Right cardiac atrium (tissue), 5 donors: ENCODE measurements around the gene TNFSF11. TPM values are rescaled to one million over a fixed set of nuclear protein-coding genes. Genes with fewer than 3 reads are reported as not detected.

ENCODE experiments used
- ATAC-seq, 2 donors: fragments of 200-7000 bp; cut with Tn5 transposase; one replicate each; pipeline versions ENCODE4 v1.8.0 to v1.9.1; 2020; ENCODE audit warnings: moderate library complexity in 2 of 2, mild to moderate bottlenecking in 1 of 2
- DNase-seq, 3 donors: peaks; one replicate each; pipeline ENCODE4 v3.0.0-alpha.2; 2020
- H3K27ac ChIP-seq: one replicate; pipeline ENCODE4 v1.5.1; 2013; ENCODE audit warnings: mild to moderate bottlenecking, low read length, control low read depth, moderate library complexity
- H3K27me3 ChIP-seq: one replicate; pipeline ENCODE4 v1.6.1; 2013; ENCODE audit not compliant: control insufficient read depth, insufficient read depth
- H3K4me1 ChIP-seq: one replicate; pipeline ENCODE4 v1.6.1; 2013; ENCODE audit warnings: low read length; ENCODE audit not compliant: control insufficient read depth, insufficient read depth
- H3K4me3 ChIP-seq: one replicate; pipeline ENCODE4 v1.5.1; 2013; ENCODE audit warnings: low read length, control low read depth
- H3K9me3 ChIP-seq: one replicate; pipeline ENCODE4 v1.6.1; 2013; ENCODE audit warnings: low read length; ENCODE audit not compliant: control insufficient read depth
- WGBS: extraction: QIAGEN DNeasy Blood & Tissue Kit; methylation state at CpG from one replicate; pipeline ENCODE4 v1.1.7; 2013; 5-methylcytosine and 5-hydroxymethylcytosine counted together
- intact Hi-C, 4 donors: fragments of 100-400 bp; cut with DNase I; formaldehyde crosslinking; loops; one replicate each; pipeline versions ENCODE4 v1.11.0 to v1.14.0; 2022 to 2023
- polyA plus RNA-seq: library from polyadenylated mRNA; stranded (reverse); fragments of 200-250 nt; gene quantifications from one replicate; pipeline ENCODE4 v1.2.3, GENCODE V29; 2013
- total RNA-seq, 4 donors: library from RNA; stranded (reverse); fragmentation: NEBNext Ultra II Directional; extraction: Animal tissue kit (Norgen Biotek cat#: 25700); gene quantifications; one replicate each; pipeline ENCODE4 v1.2.1, GENCODE V29; 2021
- donor health status: healthy with polysubstance abuse.
- donor health status: DM: no; HTN: yes; CAD: no.
- donor health status: DM: no; HTN: no; CAD: no.
- donor health status: DM: no; HTN: yes; CAD: no; lungs with severe emphysema.
- donor health status: DM: yes; HTN: yes; CAD: no.

Gene TNFSF11
- total and polyA plus RNA-seq, 5 donors, result 0.29 TPM; not detected in 4

- 67% methylated on average over 8 of the region's 8 CpGs for WGBS
- intact Hi-C loops, result loop anchor here in 1 of 4 donors (10.0 kb wide), 1 partner anchor 1282 kb away; the partner anchor contains the start of genes CCDC122 and LACC1
- no peaks in the 10 kb centered on the region for H3K9me3 ChIP-seq
- H3K27ac ChIP-seq, result no peak overlapping the region
- no peak overlapping the region for H3K4me3 ChIP-seq
- H3K4me1 ChIP-seq, result no peaks in the 10 kb centered on the region
- DNase-seq (no peak), ATAC-seq (no peak)
- no peaks in the 10 kb centered on the region for H3K27me3 ChIP-seq
Measured at GRCh38 chr13:42592915-42593900, 19.3 kb downstream of the TNFSF11 start.

DNA sequence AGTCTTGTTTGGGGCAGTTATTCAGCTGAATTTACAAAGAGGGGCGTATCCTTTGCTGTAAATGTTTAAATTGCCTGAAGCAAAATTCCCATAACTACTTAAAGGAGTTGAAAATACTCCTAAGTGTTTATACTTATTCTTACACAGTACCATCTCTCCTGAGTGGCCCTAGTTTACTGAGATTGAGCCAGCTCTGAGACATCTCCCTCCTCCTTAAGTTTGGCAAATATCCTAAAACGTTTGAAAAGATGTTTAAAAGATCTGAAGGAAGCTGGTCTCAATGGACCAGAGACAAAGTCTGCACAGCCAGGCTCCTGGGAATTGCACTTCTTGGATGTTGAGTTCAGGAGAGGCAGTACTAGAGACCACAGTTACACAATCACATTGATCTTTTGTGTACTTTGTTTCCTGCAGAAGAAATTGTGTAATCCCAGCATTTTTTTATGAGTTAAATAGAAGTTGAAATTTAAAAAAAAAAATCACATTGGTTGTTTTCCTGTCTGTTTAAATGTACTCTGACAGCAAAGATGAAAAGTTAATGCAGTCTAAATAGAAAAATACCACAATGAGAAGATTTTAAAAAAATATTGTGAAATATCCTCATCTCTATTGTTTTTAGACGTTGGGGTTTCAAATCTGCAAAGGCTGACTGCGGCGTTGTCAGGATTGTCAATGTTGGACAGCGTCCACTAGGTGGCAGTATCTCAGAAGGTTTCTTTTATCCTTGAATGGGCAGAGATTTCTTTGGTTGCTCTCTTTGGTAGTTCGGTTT lies 20.7 kb downstream of the TNFSF11 start:
- H3K9me3 ChIP-seq, result no peaks in the 10 kb centered on the region
- no peaks in the 10 kb centered on the region for H3K27me3 ChIP-seq
- H3K4me1 ChIP-seq, result no peaks in the 10 kb centered on the region
- ATAC-seq (peak; percentile 50 to 68), DNase-seq (peak in 2 of 3 donors; percentile 39 to 59)
- intact Hi-C loops, result loop anchor here in 1 of 4 donors (10.0 kb wide), 1 partner anchor 1280 kb away; the partner anchor contains the start of genes CCDC122 and LACC1
- H3K27ac ChIP-seq, result no peak overlapping the region
- H3K4me3 ChIP-seq, result no peak overlapping the region
- 9% methylated on average over 7 of the region's 7 CpGs for WGBS

GRCh38 chr13:42595253-42595571 lies 21.3 kb downstream of the TNFSF11 start:
- H3K4me3 ChIP-seq, result no peak overlapping the region
- H3K9me3 ChIP-seq, result no peaks in the 10 kb centered on the region
- no peak for ATAC-seq
- H3K27ac ChIP-seq, result no peak overlapping the region
- 59% methylated on average over 4 of the region's 4 CpGs for WGBS
- DNase-seq, result no peak
- intact Hi-C loops, result loop anchor here in 1 of 4 donors (10.0 kb wide), 1 partner anchor 1280 kb away; the partner anchor contains the start of genes CCDC122 and LACC1
- no peaks in the 10 kb centered on the region for H3K4me1 ChIP-seq
- H3K27me3 ChIP-seq, result no peaks in the 10 kb centered on the region

DNA sequence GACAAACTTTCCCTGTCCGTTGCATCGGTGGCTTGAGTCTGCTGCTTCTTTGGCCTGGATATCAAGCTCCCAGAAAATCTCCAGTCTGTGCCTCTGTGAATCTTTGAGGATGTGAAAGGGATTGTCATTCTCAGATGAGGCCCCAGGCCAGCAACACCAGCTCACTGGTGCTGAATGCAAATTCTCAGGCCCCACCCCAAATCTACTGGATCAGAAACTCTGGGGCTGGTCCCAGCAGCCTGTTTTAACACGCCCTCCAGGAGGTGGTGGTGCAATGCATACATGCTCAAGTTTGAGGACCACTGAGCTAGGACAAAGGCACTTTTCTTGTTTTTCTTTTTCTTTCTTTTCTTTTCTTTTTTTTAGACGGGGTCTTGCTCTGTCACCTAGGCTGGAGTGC lies 23.6 kb downstream of the TNFSF11 start:
- DNase-seq (no peak), ATAC-seq (no peak)
- intact Hi-C loops, result loop anchor here in 1 of 4 donors (10.0 kb wide), 1 partner anchor 1277 kb away; the partner anchor contains the start of genes CCDC122 and LACC1
- WGBS, result 86% methylated on average over 4 of the region's 4 CpGs
- Histone ChIP-seq H3K27ac (no peak overlapping the region), H3K9me3 (no peaks in the 10 kb centered on the region), H3K4me1 (no peaks in the 10 kb centered on the region), H3K27me3 (no peaks in the 10 kb centered on the region), H3K4me3 (no peak overlapping the region)

DNA sequence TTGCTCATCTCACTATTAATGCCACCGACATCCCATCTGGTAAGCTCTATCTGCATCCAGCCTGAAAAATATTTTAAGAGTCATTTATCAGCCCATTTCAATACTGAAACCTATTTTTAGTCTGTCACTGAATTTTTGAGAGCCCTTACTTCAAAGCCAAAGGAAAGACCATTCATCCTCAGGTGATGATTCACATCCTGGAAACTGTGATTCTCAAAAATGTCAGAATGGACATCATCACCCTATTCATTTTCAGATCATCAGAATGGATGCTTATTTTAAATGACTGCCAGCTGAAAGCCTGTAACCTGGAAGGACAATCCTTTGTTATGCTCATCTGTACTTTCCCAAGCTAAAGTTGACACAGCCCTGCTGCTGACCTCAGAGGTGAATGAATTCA lies 27.0 kb downstream of the TNFSF11 start:
- no peak overlapping the region for H3K4me3 ChIP-seq
- H3K27me3 ChIP-seq, result no peaks in the 10 kb centered on the region
- H3K9me3 ChIP-seq, result no peaks in the 10 kb centered on the region
- H3K27ac ChIP-seq, result no peak overlapping the region
- ATAC-seq (no peak), DNase-seq (no peak)
- WGBS, result 61% methylated on average over 1 of the region's 1 CpG
- H3K4me1 ChIP-seq, result no peaks in the 10 kb centered on the region
- intact Hi-C loops, result no loop called here

DNA sequence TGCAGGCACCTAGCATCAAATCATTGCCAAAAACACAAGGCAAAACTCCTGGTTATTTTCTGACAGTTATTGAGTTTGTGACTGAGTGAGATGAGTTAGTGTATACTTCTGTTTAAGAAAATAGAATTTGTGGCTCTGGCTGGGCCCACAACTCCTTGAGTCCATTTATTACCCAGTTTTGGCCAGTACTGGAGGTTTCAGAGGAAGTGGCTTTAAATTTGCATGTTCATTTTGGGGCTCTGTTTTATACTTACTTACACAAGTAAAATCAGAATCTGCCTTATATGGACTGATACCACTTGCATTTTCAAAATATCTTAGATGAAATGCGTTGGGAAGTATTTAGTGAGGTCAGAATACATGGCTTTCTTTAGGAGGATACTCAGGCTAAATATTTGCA lies 29.0 kb downstream of the TNFSF11 start:
- intact Hi-C loops, result no loop called here
- DNase-seq (no peak), ATAC-seq (no peak)
- no peak overlapping the region for H3K4me3 ChIP-seq
- H3K9me3 ChIP-seq, result no peaks in the 10 kb centered on the region
- WGBS, result 51% methylated on average over 1 of the region's 1 CpG
- no peak overlapping the region for H3K27ac ChIP-seq
- no peaks in the 10 kb centered on the region for H3K27me3 ChIP-seq
- no peaks in the 10 kb centered on the region for H3K4me1 ChIP-seq

- WGBS, result 84% methylated on average over 2 of the region's 2 CpGs
Measured at GRCh38 chr13:42603571-42603970, 29.6 kb downstream of the TNFSF11 start.

DNA sequence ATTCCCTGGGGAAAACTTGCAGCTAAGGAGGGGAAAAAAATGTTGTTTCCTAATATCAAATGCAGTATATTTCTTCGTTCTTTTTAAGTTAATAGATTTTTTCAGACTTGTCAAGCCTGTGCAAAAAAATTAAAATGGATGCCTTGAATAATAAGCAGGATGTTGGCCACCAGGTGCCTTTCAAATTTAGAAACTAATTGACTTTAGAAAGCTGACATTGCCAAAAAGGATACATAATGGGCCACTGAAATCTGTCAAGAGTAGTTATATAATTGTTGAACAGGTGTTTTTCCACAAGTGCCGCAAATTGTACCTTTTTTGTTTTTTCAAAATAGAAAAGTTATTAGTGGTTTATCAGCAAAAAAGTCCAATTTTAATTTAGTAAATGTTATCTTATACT lies 33.6 kb downstream of the TNFSF11 start:
- Histone ChIP-seq H3K27ac (no peak overlapping the region), H3K4me1 (no peaks in the 10 kb centered on the region), H3K9me3 (no peaks in the 10 kb centered on the region), H3K4me3 (no peak overlapping the region), H3K27me3 (no peaks in the 10 kb centered on the region)
- 84% methylated on average over 2 of the region's 2 CpGs for WGBS
- ATAC-seq (no peak), DNase-seq (no peak)
- intact Hi-C loops, result no loop called here

More at GRCh38 chr13:42603571-42603970, 29.6 kb downstream of the TNFSF11 start:
- no peak overlapping the region for H3K27ac ChIP-seq
- H3K4me3 ChIP-seq, result no peak overlapping the region
- H3K27me3 ChIP-seq, result no peaks in the 10 kb centered on the region
- intact Hi-C loops, result no loop called here
- DNase-seq (no peak), ATAC-seq (no peak)
- H3K9me3 ChIP-seq, result no peaks in the 10 kb centered on the region
- no peaks in the 10 kb centered on the region for H3K4me1 ChIP-seq

- no peak overlapping the region for H3K4me3 ChIP-seq
- ATAC-seq, result no peak
- H3K9me3 ChIP-seq, result no peaks in the 10 kb centered on the region
- H3K27me3 ChIP-seq, result no peaks in the 10 kb centered on the region
- WGBS, result 76% methylated on average over 2 of the region's 2 CpGs
- H3K4me1 ChIP-seq, result no peaks in the 10 kb centered on the region
- DNase-seq, result no peak
- H3K27ac ChIP-seq, result no peak overlapping the region
- intact Hi-C loops, result no loop called here
Measured at GRCh38 chr13:42610649-42611048, 36.7 kb downstream of the TNFSF11 start.

DNA sequence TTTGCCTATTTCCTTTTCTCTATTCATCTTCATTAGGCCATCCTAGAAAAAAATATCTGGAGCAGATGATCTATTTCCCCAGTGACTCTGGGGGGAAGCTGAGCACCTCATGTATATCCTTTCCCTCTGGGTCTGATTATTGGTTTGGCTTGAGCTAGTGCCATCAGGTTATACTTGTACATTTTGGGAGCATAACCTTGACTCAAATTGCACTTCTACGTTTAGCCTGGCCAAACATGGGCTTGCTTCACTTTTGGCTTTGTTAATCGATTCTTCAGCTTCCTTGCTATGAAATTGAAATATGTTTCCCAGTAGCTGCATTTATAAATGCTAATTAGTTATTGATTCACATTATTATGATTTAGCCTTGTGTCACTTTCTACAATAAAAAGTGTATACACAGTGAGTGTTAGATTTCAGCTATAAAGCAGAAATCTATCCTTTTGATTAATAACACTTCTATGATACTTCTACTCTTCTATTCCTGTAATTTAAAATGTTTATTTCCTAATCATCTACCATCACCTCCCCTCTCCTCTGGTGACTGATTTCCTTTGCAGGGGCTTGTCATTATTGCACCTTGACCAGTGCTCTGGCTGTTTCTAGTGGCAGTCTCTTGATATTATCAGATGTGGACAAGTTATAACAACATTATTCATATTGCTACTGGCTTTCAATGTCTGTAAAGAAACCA lies 37.3 kb downstream of the TNFSF11 start:
- DNase-seq, result no peak
- Histone ChIP-seq H3K27me3 (no peaks in the 10 kb centered on the region), H3K9me3 (no peaks in the 10 kb centered on the region), H3K4me3 (no peak overlapping the region), H3K4me1 (no peaks in the 10 kb centered on the region), H3K27ac (no peak overlapping the region)
- intact Hi-C loops, result no loop called here
- WGBS, result 86% methylated on average over 2 of the region's 2 CpGs
- ATAC-seq, result no peak
